IMR-90 (cell line): ENCODE measurements around the gene SLC39A11. TPM values are rescaled to one million over a fixed set of nuclear protein-coding genes. Genes with fewer than 3 reads are reported as not detected.

Source experiments
- ATAC-seq: fragments of 200-7000 bp; cut with Tn5 transposase; 2 replicates; pipeline ENCODE4 v1.9.1; 2020; ENCODE audit warnings: low read depth, mild to moderate bottlenecking, moderate library complexity
- BruUV-seq: library from RNA; stranded (reverse); fragments of 400-500 nt; replicated peaks from 2 replicates; lab custom pipeline; 2021; lab: Mats Ljungman, UMichigan
- CTCF ChIA-PET: fragments of 300-600 bp; formaldehyde crosslinking; extraction: SDS; loops from one replicate; lab custom pipeline; 2021; ENCODE audit warnings: antibody characterized with exemption; lab: Yijun Ruan, JAX
- POLR2A ChIA-PET: fragments of 300-600 bp; sonication (Branson Sonifier 250); formaldehyde crosslinking; loops from one replicate; lab custom pipeline; 2022; ENCODE audit warnings: antibody characterized with exemption; ENCODE audit not compliant: unreplicated experiment; lab: Charles Lee
- DNase-seq: peaks from one replicate; pipeline ENCODE4 v3.0.0; 2013
- H2AFZ ChIP-seq: replicated peaks from 2 replicates; pipeline ENCODE3; 2013; ENCODE audit warnings: low read length, mild to moderate bottlenecking; ENCODE audit not compliant: poor library complexity
- H2AK5ac ChIP-seq: 2 replicates; pipeline ENCODE4 v1.6.1; 2013; ENCODE audit warnings: low read depth, low read length, inconsistent platforms
- H2AK9ac ChIP-seq: replicated peaks from 2 replicates; pipeline ENCODE3; 2013; ENCODE audit warnings: mild to moderate bottlenecking, low read depth, low read length, moderate library complexity; ENCODE audit not compliant: poor library complexity
- H2BK120ac ChIP-seq: 2 replicates; pipeline ENCODE4 v1.6.1; 2013; ENCODE audit warnings: low read depth, low read length, inconsistent platforms
- H2BK15ac ChIP-seq: 3 replicates; pipeline ENCODE4 v1.6.1; 2013; ENCODE audit warnings: low read depth, low read length, inconsistent platforms
- H2BK20ac ChIP-seq: 2 replicates; pipeline ENCODE4 v1.6.1; 2013; ENCODE audit warnings: low read depth, mild to moderate bottlenecking, inconsistent platforms, low read length, moderate library complexity
- H2BK5ac ChIP-seq: 2 replicates; pipeline ENCODE4 v1.6.1; 2013; ENCODE audit warnings: mild to moderate bottlenecking, low read depth, low read length, inconsistent platforms; ENCODE audit not compliant: poor library complexity, severe bottlenecking
- H3K14ac ChIP-seq: replicated peaks from 2 replicates; pipeline ENCODE4 v1.6.1; 2013; ENCODE audit warnings: low read depth, low read length, inconsistent platforms
- H3K18ac ChIP-seq: 2 replicates; pipeline ENCODE4 v1.6.1; 2013; ENCODE audit warnings: low read depth, low read length, control low read depth
- H3K23ac ChIP-seq: 2 replicates; pipeline ENCODE4 v1.6.1; 2013; ENCODE audit warnings: low read depth, low read length, inconsistent platforms
- H3K27ac ChIP-seq: 2 replicates; pipeline ENCODE4 v1.5.1; 2013; ENCODE audit warnings: mild to moderate bottlenecking, control low read depth, low read length; ENCODE audit not compliant: insufficient read depth
- H3K27me3 ChIP-seq: 2 replicates; pipeline ENCODE4 v1.6.1; 2013; ENCODE audit warnings: low read length; ENCODE audit not compliant: control insufficient read depth, insufficient read depth
- H3K36me3 ChIP-seq: 2 replicates; pipeline ENCODE4 v1.6.1; 2013; ENCODE audit warnings: low read length, mixed read lengths; ENCODE audit not compliant: control insufficient read depth, insufficient read depth
- H3K4ac ChIP-seq: 2 replicates; pipeline ENCODE4 v1.6.1; 2013; ENCODE audit warnings: low read depth, low read length, inconsistent platforms
- H3K4me1 ChIP-seq: 2 replicates; pipeline ENCODE4 v1.6.1; 2013; ENCODE audit warnings: low read length, mixed read lengths; ENCODE audit not compliant: control insufficient read depth, insufficient read depth
- H3K4me2 ChIP-seq: 2 replicates; pipeline ENCODE4 v1.6.1; 2013; ENCODE audit warnings: low read depth, mild to moderate bottlenecking, control low read depth, low read length, moderate library complexity
- H3K4me3 ChIP-seq: 2 replicates; pipeline ENCODE4 v1.5.1; 2013; ENCODE audit warnings: low read depth, mild to moderate bottlenecking, control low read depth, low read length, moderate library complexity; ENCODE audit not compliant: insufficient read depth
- H3K56ac ChIP-seq: 2 replicates; pipeline ENCODE4 v1.6.1; 2013; ENCODE audit warnings: low read length, inconsistent platforms; ENCODE audit not compliant: insufficient read depth; ENCODE audit errors: extremely low read depth
- H3K79me1 ChIP-seq, 2 experiments: 2 replicates each; pipeline ENCODE4 v1.6.1; 2013; ENCODE audit warnings: low read length in 2 of 2, inconsistent platforms in 1 of 2, low read depth in 1 of 2
- H3K9ac ChIP-seq: 2 replicates; pipeline ENCODE4 v1.6.1; 2013; ENCODE audit warnings: low read depth, low read length, control low read depth
- H3K9me1 ChIP-seq: 2 replicates; pipeline ENCODE4 v1.6.1; 2013; ENCODE audit warnings: low read length, inconsistent platforms; ENCODE audit not compliant: insufficient read depth
- H3K9me3 ChIP-seq: 2 replicates; pipeline ENCODE4 v1.6.1; 2013; ENCODE audit warnings: low read length; ENCODE audit not compliant: control insufficient read depth, insufficient read depth
- H4K20me1 ChIP-seq: 2 replicates; pipeline ENCODE4 v1.6.1; 2013; ENCODE audit warnings: low read length, inconsistent platforms; ENCODE audit not compliant: insufficient read depth
- H4K5ac ChIP-seq: 2 replicates; pipeline ENCODE4 v1.6.1; 2013; ENCODE audit warnings: mild to moderate bottlenecking, low read depth, low read length, control low read depth
- H4K8ac ChIP-seq, 2 experiments: 2 replicates each; pipeline ENCODE4 v1.6.1; 2013; ENCODE audit warnings: low read depth in 2 of 2, low read length in 2 of 2, control low read depth in 1 of 2, inconsistent platforms in 1 of 2
- H4K91ac ChIP-seq: 2 replicates; pipeline ENCODE4 v1.6.1; 2013; ENCODE audit warnings: low read depth, low read length, inconsistent platforms; ENCODE audit not compliant: insufficient read depth
- BHLHE40 ChIP-seq: fragments of 150-350 bp; IDR thresholded peaks from 2 replicates; pipeline ENCODE4 v1.6.1; 2016; ENCODE audit warnings: mild to moderate bottlenecking, low read depth, low read length
- CEBPB ChIP-seq: IDR thresholded peaks from 2 replicates; pipeline ENCODE4 v1.6.1; 2012; ENCODE audit warnings: low read depth, low read length, improper control_type of control experiment
- CHD1 ChIP-seq: IDR thresholded peaks from 2 replicates; pipeline ENCODE4 v1.6.1; 2012; ENCODE audit warnings: low read depth, low read length, improper control_type of control experiment
- CTCF ChIP-seq: conservative IDR thresholded peaks from 2 replicates; pipeline ENCODE4 v1.5.1; 2012; ENCODE audit warnings: mild to moderate bottlenecking, low read depth, low read length, improper control_type of control experiment
- ELK1 ChIP-seq: fragments of 150-350 bp; IDR thresholded peaks from 2 replicates; pipeline ENCODE4 v1.6.1; 2016; ENCODE audit warnings: low read depth, mild to moderate bottlenecking, low read length, moderate library complexity, borderline replicate concordance
- FOS ChIP-seq: fragments of 150-350 bp; IDR thresholded peaks from 2 replicates; pipeline ENCODE4 v1.6.1; 2016; ENCODE audit warnings: low read depth, low read length
- MAFK ChIP-seq: IDR thresholded peaks from 2 replicates; pipeline ENCODE4 v1.6.1; 2012; ENCODE audit warnings: low read depth, low read length, improper control_type of control experiment
- MAZ ChIP-seq: IDR thresholded peaks from 2 replicates; pipeline ENCODE4 v1.6.1; 2012; ENCODE audit warnings: low read depth, mild to moderate bottlenecking, low read length, improper control_type of control experiment, moderate library complexity, borderline replicate concordance
- MXI1 ChIP-seq: IDR thresholded peaks from 2 replicates; pipeline ENCODE4 v1.6.1; 2012; ENCODE audit warnings: low read depth, mild to moderate bottlenecking, low read length, moderate library complexity, borderline replicate concordance
- NFE2L2 ChIP-seq: fragments of 150-350 bp; IDR thresholded peaks from 2 replicates; pipeline ENCODE4 v1.6.1; 2016; ENCODE audit warnings: low read depth, mild to moderate bottlenecking, low read length
- POLR2A ChIP-seq: IDR thresholded peaks from 2 replicates; pipeline ENCODE4 v1.6.1; 2012; ENCODE audit warnings: mild to moderate bottlenecking, low read depth, low read length
- RAD21 ChIP-seq: IDR thresholded peaks from 2 replicates; pipeline ENCODE4 v1.6.1; 2012; ENCODE audit warnings: low read length, improper control_type of control experiment
- RCOR1 ChIP-seq: IDR thresholded peaks from 2 replicates; pipeline ENCODE4 v1.6.1; 2012; ENCODE audit warnings: mild to moderate bottlenecking, low read length, improper control_type of control experiment; ENCODE audit not compliant: insufficient replicate concordance
- RFX5 ChIP-seq: IDR thresholded peaks from 2 replicates; pipeline ENCODE4 v1.8.0; 2012; ENCODE audit warnings: low read depth, mild to moderate bottlenecking, low read length, moderate library complexity
- SMC3 ChIP-seq: fragments of 150-350 bp; IDR thresholded peaks from 2 replicates; pipeline ENCODE4 v1.6.1; 2016; ENCODE audit warnings: low read depth, mild to moderate bottlenecking, antibody characterized with exemption, low read length, moderate library complexity
- USF2 ChIP-seq: fragments of 150-350 bp; IDR thresholded peaks from 2 replicates; pipeline ENCODE4 v1.6.1; 2017; ENCODE audit warnings: mild to moderate bottlenecking, antibody characterized with exemption, low read length, low read depth
- WGBS, 2 experiments: methylation state at CpG; one replicate each; pipeline versions ENCODE4 v1.1.5 to v1.1.7; 2013; ENCODE audit warnings: missing lambda C conversion rate in 2 of 2; ENCODE audit not compliant: insufficient read length in 1 of 2; ENCODE audit errors: extremely low coverage in 2 of 2; 5-methylcytosine and 5-hydroxymethylcytosine counted together
- dilution Hi-C: fragments of 300-500 bp; cut with HindIII; formaldehyde crosslinking; loops from one replicate; pipeline ENCODE4 v1.14.3; 2018; ENCODE audit warnings: low sequenced_read_pairs; ENCODE audit not compliant: unreplicated experiment
- in situ Hi-C: fragments of 300-500 bp; cut with MboI; formaldehyde crosslinking; loops from 3 replicates; pipeline ENCODE4 v1.14.3; 2019; ENCODE audit warnings: low sequenced_read_pairs, inconsistent platforms, mixed read lengths
- intact Hi-C: fragments of 100-400 bp; cut with micrococcal nuclease; formaldehyde crosslinking; loops from 2 replicates; pipeline ENCODE4 v1.10.0; 2022
- polyA plus RNA-seq, 3 experiments: library from polyadenylated mRNA; depleted of rRNA; stranded (reverse); fragments of >200 nt; gene quantifications; 2 replicates each; pipeline ENCODE4 v1.2.3, GENCODE V29; 2012; ENCODE audit warnings: low replicate concordance in 1 of 3
- total RNA-seq: library from RNA; depleted of rRNA; stranded (reverse); fragments of >200 nt; gene quantifications from 2 replicates; pipeline ENCODE4 v1.2.3, GENCODE V29; 2012

Gene SLC39A11
- total and polyA plus RNA-seq, 2 of the 4 experiments (the other 2 are of a cell fraction), result 8.8 to 14.3 TPM

DNA sequence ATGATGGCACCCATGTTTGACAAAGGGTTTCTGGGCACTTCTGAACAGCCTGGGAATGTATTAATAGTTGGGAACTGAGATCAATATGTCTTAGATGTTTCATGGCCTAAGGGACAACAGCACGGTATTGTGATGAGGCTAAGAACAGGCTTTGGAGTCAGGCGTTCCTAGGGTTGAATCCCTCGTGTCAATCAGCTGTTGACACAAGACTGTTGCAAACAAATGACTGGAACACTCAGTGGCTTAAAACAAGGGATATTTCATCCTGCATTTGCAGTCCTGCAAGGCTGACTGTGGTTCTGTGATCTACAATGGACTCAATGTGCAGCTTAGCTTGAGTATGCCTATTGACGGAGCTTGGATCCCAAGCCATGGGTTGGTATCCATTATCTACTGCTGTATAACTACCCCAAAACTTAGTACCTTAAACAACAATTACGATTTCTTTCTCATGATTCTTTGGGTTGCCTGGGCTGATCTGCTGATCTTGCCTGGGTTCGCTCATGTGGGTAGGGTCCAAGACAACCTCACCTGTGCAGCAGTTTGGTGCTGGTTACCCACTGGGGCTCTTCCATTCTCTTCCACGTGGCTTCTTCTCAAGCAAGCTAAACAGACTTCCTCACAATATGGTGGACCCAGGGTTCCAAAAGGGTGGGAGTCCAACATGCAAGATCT is 472.4 kb downstream of the SLC39A11 start:
- Histone ChIP-seq H3K27me3 (peaks cover 28% of the 10 kb centered on the region), H2BK15ac (no peak overlapping the region), H4K5ac (no peak overlapping the region), H2AFZ (no peak overlapping the region), H3K4me2 (no peak overlapping the region), H3K14ac (no peak overlapping the region), H2BK120ac (no peak overlapping the region), H3K36me3 (no peaks in the 10 kb centered on the region), H3K4me1 (no peaks in the 10 kb centered on the region), H3K9me3 (peaks cover 2% of the 10 kb centered on the region; the same call in 1 of the 2 replicates), H2AK9ac (no peak overlapping the region), H3K56ac (no peak overlapping the region), H3K23ac (no peak overlapping the region), H2BK20ac (no peak overlapping the region), H3K4me3 (no peak overlapping the region), H4K20me1 (no peaks in the 10 kb centered on the region), H3K18ac (no peak overlapping the region), H3K4ac (no peak overlapping the region), H3K9ac (no peak overlapping the region), H4K8ac (no peak overlapping the region), H3K79me1 (no peaks in the 10 kb centered on the region), H4K91ac (no peak overlapping the region), H2AK5ac (no peak overlapping the region), H3K9me1 (peaks cover 3% of the 10 kb centered on the region; the same call in 1 of the 2 replicates), H2BK5ac (no peak overlapping the region), H3K27ac (no peak overlapping the region)
- POLR2A ChIA-PET, result no interaction called here
- in situ Hi-C loops (no loop called here), dilution Hi-C loops (no loop called here), intact Hi-C loops (no loop called here)
- no peak for TF ChIP-seq MXI1
- no peak for TF ChIP-seq CTCF
- TF ChIP-seq POLR2A, result no peak
- no peak for TF ChIP-seq MAZ
- no peak for TF ChIP-seq RCOR1
- no peak for TF ChIP-seq BHLHE40
- no peak for TF ChIP-seq MAFK
- no peak for TF ChIP-seq RFX5
- no peak for TF ChIP-seq ELK1
- TF ChIP-seq NFE2L2, result no peak
- TF ChIP-seq CHD1, result no peak
- no peak for TF ChIP-seq RAD21
- no peak for TF ChIP-seq FOS
- no peak for TF ChIP-seq SMC3
- no peak for TF ChIP-seq USF2
- no peak for TF ChIP-seq CEBPB
- CTCF ChIA-PET, result no interaction called here
- BruUV-seq, result no TSS peak
- ATAC-seq (no peak), DNase-seq (no peak)
- 81% methylated on average over 4 of the region's 7 CpGs; no CpG with 5 or more reads in 1 of the 2 experiments for WGBS, 2 experiments
